Iris pigment epithelial cell (primary cell): ENCODE results near the gene PDGFRB.
"Not testable (repeated sequence)": the region's sequence is repeated elsewhere in the genome, so short reads cannot be mapped to it uniquely, and the experiment has no call there.

Source experiments
- DNase-seq: peaks from one replicate; pipeline ENCODE4 v3.0.0-alpha.2; 2011; ENCODE audit warnings: low read depth

Gene PDGFRB

GRCh38 chr5:150114102-150114641, 41.5 kb downstream of the PDGFRB start:
- DNase-seq = no peak

DNA sequence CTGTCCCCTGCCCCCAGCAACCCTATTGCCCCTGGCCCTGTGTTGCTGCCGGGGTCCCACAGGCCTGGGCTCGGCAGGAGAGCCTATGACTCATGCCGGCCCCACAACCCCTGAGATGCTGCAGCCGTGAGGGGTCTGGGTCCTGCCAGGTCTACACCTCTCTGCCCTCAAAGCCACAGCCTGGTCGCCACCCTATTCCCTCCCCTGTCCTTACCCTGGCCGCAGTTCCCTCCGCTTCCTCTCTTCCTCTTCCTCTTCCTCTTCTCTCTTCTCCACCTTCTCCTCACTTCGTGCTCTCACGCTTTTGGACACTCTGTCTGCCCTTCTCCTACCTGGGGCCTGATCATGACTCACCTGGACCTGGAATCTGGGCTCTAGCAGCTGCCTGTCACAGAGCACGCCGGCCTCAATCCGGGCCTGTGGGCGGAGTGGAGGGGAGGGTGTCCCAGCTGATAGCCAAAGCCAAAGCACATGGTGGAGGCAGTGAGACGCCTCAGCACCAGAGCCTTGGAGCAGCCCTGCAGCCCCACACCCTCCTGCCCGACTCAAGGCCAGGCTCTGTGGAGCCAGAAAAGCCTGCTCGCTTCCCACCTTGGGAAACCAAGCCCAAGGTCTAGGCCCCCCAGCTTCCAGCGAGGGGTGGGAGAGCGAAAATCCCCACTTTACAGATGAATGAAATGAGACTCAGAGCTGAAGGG, 42.4 kb downstream of the PDGFRB start:
- peak; percentile 32 for DNase-seq

DNA sequence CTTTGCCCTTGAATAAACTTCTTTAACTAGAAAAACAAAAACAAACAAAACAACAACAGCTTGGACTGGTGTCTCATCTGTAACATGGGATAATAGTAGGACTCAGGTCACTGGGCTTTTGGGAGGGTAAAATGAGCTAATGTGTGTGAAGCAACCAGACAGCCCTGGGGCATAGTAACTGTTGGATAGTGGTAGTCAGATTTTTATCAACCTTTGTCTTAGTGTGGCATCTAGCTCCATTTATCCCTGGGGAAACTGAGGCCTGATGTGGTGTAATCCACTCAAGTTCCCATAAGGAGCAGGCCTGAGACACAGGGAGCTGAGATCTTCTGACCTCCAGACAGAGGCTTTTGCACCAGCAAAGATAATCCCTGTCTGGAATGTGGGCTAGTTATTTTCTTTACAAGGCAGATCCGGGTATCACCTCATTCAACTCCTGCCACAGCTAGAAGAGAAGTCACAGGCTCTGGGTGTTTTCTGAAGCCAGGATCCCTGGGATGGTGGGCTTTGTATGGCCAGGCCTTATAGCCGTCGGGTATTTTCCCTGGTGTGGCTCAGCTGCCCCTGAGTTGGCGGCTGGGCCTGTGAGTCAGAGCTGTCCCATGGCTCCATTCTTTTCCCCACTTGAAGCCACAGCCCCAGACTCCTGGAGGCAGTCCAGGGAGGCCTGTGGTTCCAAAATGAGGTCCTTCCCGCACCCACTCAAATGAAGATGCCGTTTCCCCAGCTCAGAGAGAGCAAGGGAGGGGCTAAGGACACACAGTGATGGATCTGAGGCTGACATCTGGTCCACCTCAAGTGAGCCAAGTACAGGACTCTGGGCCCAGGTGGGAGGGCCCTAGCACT, 43.2 kb downstream of the PDGFRB start:
- DNase-seq = peak; percentile 88

DNA sequence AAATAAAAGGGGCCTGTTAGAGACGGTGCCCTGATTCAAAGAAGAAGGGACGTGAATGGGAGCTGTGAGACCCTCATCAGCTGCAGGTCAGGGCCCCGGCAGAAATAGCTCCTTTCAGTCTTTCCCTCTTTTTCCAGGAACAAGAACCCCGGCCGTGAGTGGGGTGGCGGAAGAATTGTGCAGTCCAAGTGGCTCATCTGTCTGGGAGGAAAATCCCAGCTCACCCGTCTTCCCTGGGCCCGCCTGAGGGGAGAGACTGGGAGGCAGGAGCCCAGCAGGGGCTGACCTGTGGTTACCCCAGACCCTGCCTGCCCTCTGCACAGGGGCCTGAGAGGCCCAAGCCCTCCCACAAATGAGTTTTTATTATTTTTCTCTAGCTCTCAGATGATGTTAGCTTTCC, 44.5 kb downstream of the PDGFRB start:
- DNase-seq = no peak

- no peak for DNase-seq
These were observed 45.7 kb downstream of the PDGFRB start for GRCh38 chr5:150109921-150110320.

DNA sequence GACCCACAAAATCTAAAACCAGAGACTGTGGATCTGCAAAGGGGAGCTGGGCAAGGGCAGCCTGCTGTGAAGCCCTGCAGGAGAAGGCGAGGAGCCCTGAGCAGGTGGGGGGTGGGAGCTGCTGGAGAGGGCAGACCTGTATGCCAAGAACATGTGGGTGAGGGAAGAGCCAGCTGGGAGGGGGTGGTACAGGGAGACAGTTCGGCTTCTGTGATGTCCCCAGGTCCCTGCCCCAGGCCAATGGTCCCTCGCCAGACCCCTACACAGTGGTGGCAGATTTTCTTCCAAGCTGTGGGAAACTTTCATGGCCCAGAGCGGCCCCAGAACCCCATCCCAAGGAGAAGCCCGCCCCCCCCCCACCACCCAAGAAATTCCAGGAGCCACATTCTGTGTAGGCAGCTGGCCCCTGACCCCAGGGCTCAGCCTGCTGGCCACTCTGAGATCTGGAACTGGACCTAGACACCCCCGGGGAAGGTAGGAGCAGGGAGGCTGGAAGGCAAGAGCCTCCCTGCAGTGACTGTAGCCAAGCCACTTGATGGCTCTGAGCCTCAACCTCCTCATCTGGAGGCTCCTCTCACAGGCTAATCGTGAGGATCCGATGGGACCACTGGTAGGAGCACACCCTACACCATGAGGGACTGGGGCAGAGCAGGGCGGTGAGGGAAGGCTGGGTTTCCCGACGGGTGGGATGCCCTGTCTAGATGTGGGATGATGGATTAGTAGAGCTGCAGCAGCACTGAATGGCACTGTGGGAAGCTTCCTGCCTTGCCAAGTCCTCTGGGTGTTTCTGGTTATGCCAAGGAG, 46.7 kb downstream of the PDGFRB start:
- no peak for DNase-seq

DNA sequence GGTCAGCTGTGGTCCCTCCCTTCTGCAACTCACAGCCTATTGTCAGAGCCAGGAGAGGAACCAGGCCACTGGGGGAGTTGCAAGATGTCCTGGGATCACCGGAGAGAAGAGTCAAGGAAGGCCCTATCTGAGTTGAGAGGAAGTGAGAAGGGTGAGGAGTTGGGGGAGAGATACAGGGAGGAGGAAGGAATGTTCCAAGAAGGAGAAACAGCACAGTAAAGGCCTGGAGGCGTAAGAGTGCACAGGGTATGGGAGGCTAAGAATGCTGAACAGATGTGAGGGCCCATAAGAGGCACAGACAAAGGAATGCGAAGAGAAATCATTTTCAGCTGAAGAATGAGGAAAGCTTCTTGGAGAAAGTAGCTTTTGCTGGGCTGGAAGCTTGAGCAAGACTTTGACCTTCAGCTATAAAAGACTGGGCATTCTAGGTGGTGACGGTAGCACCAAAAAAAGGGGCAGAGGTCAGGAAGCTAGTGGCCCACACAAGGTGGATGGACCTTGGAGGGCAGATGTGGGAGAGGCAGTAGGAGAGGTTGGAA, 47.7 kb downstream of the PDGFRB start:
- DNase-seq = peak; percentile 70

- peak; percentile 26 for DNase-seq
These were observed 48.8 kb downstream of the PDGFRB start for GRCh38 chr5:150106674-150107426.

DNA sequence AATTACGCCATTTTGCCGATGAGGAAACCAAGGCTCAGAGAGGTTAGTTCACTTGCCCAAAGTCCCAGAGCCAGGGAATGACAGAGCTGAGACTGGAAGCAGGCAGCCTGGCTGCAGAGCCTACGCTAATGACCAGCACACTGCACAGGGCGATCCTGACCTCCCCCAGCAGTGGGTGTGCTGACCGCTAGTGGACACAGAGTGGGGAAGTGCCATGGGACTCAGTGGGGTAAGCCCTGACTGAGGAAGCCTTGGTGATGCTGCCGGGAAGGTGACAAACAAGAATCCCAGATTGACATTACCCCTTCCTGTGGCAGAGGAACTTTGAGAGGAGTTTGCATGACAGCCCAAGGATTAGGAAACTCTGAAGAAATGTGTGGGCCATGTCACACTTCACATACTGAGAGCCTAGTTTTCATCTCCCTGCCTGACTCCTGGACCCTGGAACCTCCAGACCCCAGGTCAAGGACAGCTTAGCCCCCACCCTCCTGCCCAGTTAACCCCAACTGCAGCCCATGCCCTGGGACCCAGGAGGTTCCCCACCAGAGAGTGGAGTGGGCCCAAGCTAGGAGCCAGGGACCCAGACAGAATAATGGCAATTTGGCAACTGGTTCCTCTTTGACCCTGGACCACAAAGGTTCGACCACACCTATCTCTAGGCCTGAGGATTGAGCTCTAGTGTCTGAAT, 49.6 kb downstream of the PDGFRB start:
- no peak for DNase-seq

- DNase-seq = no peak
These were observed 51.1 kb downstream of the PDGFRB start for GRCh38 chr5:150104550-150104870.

- DNase-seq = no peak
These were observed 51.7 kb downstream of the PDGFRB start for GRCh38 chr5:150103678-150104549.

DNA sequence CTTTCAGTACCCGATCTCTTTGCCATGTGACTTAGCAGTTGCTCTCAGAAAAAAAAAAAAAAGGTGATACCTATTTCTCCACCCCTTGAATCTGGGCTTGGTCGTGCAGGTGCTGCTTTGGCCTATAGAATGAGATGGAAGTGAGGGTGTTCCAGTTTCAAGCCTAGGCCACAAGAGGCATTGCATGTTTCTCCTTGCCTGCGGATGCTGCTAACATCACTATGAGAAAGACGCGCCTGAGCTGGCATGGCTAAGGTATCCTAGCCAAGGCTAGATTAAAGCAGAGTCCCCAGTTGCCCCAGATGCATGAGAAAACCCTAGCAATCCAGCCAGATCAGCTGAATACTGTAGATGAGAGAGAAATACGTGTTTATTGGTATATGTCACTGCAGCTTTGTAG, 54.6 kb downstream of the PDGFRB start:
- DNase-seq = no peak

- no peak for DNase-seq
These were observed 58.5 kb downstream of the PDGFRB start for GRCh38 chr5:150097152-150097551.

DNA sequence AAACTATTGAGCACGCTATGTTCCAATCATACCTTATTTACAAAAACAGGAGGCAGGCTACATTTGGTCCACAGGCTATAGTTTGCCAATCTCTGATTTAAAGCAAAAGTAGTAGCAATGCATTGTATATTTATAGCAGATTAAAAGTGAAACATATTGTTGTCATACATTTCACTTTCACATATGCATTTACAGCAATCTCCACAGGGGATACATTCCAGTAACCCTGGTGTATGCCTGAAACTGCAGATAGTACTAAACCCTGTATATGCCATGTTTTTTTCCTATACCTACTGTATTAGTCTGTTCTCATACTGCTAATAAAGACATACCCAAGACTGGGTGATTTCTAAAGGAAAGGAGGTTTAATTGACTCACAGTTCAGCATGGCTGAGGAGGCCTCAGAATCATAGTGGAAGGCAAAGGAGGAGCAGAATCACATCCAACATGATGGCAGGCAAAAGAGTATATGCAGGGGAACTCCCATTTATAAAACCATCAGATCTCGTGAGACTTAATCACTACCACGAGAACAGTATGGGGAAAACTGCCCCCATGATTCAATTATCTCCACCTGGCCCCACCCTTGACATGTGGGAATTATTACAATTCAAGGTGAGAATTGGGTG, 63.4 kb downstream of the PDGFRB start:
- no peak for DNase-seq

GRCh38 chr5:150085950-150086715, 69.5 kb downstream of the PDGFRB start, which contains the start of gene CSF1R:
Gene CSF1R (minus strand): TSS chr5:150086554. CDS start chr5:150086427, 127 bp downstream.
- no peak for DNase-seq

GRCh38 chr5:150085191-150085912, 70.3 kb downstream of the PDGFRB start:
- no peak for DNase-seq

GRCh38 chr5:150084754-150085153, 70.9 kb downstream of the PDGFRB start:
- not testable (repeated sequence) for DNase-seq

GRCh38 chr5:150082889-150083288, 72.8 kb downstream of the PDGFRB start:
- no peak for DNase-seq
